OCI-LY7 (cell line): ENCODE data around the gene PPP1R14C. TPM values are rescaled to one million over a fixed set of nuclear protein-coding genes. Genes with fewer than 3 reads are reported as not detected.

Experiments used
- BruUV-seq: library from RNA; stranded (reverse); fragments of 400-500 nt; replicated peaks from 2 replicates; lab custom pipeline; 2021; lab: Mats Ljungman, UMichigan
- CTCF ChIA-PET: fragments of 300-600 bp; sonication (Branson Sonifier 250); formaldehyde crosslinking; loops from one replicate; lab custom pipeline; 2022; ENCODE audit warnings: antibody characterized with exemption; ENCODE audit not compliant: unreplicated experiment; lab: Charles Lee
- POLR2A ChIA-PET: fragments of 300-600 bp; sonication (Branson Sonifier 250); formaldehyde crosslinking; loops from one replicate; lab custom pipeline; 2022; ENCODE audit warnings: antibody characterized with exemption; lab: Charles Lee
- DNase-seq: peaks from one replicate; pipeline ENCODE4 v3.0.0-alpha.2; 2015; ENCODE audit warnings: low spot score
- H2AFZ ChIP-seq: fragments of 200-600 bp; sonication (generic), shearing (Covaris generic); 2 replicates; pipeline ENCODE4 v1.6.1; 2014; ENCODE audit warnings: mild to moderate bottlenecking, antibody characterized with exemption, low read length, moderate library complexity
- H3K27ac ChIP-seq: fragments of 200-600 bp; sonication (generic); 2 replicates; pipeline ENCODE4 v1.5.1; 2014; ENCODE audit warnings: mixed run types, low read depth, mild to moderate bottlenecking, moderate library complexity, low read length, inconsistent platforms; ENCODE audit not compliant: poor library complexity, severe bottlenecking
- H3K36me3 ChIP-seq: fragments of 200-600 bp; sonication (generic); 2 replicates; pipeline ENCODE4 v1.6.1; 2014; ENCODE audit warnings: mild to moderate bottlenecking, antibody characterized with exemption, low read length, moderate library complexity, mixed read lengths; ENCODE audit not compliant: insufficient read depth
- H3K4me1 ChIP-seq: fragments of 200-600 bp; sonication (generic); 2 replicates; pipeline ENCODE4 v1.5.1; 2014; ENCODE audit warnings: mild to moderate bottlenecking, low read length; ENCODE audit not compliant: insufficient read depth, poor library complexity, severe bottlenecking
- H3K4me2 ChIP-seq: fragments of 200-600 bp; sonication (generic); 2 replicates; pipeline ENCODE4 v1.6.1; 2014; ENCODE audit warnings: mild to moderate bottlenecking, low read length
- H3K4me3 ChIP-seq: fragments of 200-600 bp; sonication (generic); 2 replicates; pipeline ENCODE4 v1.5.1; 2014; ENCODE audit warnings: mild to moderate bottlenecking, low read depth, low read length; ENCODE audit not compliant: poor library complexity, severe bottlenecking
- H3K79me2 ChIP-seq: fragments of 200-600 bp; sonication (generic); 2 replicates; pipeline ENCODE4 v1.6.1; 2016; ENCODE audit warnings: low read depth, mild to moderate bottlenecking, low read length, moderate library complexity, mixed read lengths; ENCODE audit not compliant: insufficient read depth
- H3K9me2 ChIP-seq: fragments of 200-600 bp; sonication (generic); 2 replicates; pipeline ENCODE4 v1.6.1; 2016; ENCODE audit warnings: mild to moderate bottlenecking, low read length, mixed read lengths; ENCODE audit not compliant: insufficient read depth
- H3K9me3 ChIP-seq: fragments of 200-600 bp; sonication (generic); 2 replicates; pipeline ENCODE4 v1.6.1; 2014; ENCODE audit warnings: mild to moderate bottlenecking, mixed run types, low read length, mixed read lengths
- H4K20me1 ChIP-seq: fragments of 200-600 bp; sonication (generic); 2 replicates; pipeline ENCODE4 v1.6.1; 2014; ENCODE audit warnings: mild to moderate bottlenecking, antibody characterized with exemption, low read length, moderate library complexity, mixed read lengths; ENCODE audit not compliant: insufficient read depth
- EZH2phosphoT487 ChIP-seq: fragments of 200-600 bp; sonication (generic); IDR thresholded peaks from 2 replicates; pipeline ENCODE4 v1.6.1; 2018; ENCODE audit warnings: low read depth, borderline replicate concordance, mild to moderate bottlenecking, mixed run types, antibody characterized with exemption, low read length, moderate library complexity, mixed read lengths
- intact Hi-C: fragments of 100-400 bp; cut with micrococcal nuclease; formaldehyde crosslinking; loops from one replicate; pipeline ENCODE4 v1.10.0; 2022; ENCODE audit not compliant: unreplicated experiment
- total RNA-seq, 2 experiments: library from RNA; depleted of rRNA in 1 of 2; stranded (reverse); fragments of >200 nt in 1 of 2; shearing (Covaris generic) in 1 of 2; gene quantifications; 2 replicates each; pipeline ENCODE4 v1.2.3, GENCODE V29; 2014 to 2022
- TF ChIP-seq, protein P1 (sequence below): fragments of 200-600 bp; sonication (generic); conservative IDR thresholded peaks from 2 replicates; pipeline ENCODE4 v1.5.1; 2014; ENCODE audit warnings: mild to moderate bottlenecking, antibody characterized with exemption, low read length, moderate library complexity, mixed read lengths

Gene PPP1R14C
- total RNA-seq, 2 experiments from 2014 or later, result 1.8 TPM; not detected in 1

DNA sequence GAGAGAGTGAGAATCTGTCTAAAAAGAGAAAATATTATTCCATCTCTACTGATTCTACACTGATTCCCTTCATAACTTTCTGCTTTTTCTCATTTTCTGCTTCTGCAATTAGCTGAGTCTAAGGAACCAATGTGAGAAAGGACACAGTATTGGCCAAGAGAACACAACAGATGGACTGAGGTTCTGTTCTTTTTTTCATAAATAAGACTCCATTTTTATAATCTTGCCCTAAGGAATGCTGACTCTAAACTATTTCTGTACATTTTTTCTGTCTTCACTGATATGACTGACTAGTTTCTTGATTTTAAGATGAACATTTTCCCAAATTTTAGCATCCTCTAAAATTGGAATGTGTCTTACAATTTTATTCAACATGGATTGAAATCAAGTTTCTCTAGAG is 138.9 kb downstream of the PPP1R14C start:
- H3K9me2 ChIP-seq, result no peaks in the 10 kb centered on the region
- no peak overlapping the region for H3K4me3 ChIP-seq
- no peaks in the 10 kb centered on the region for H3K9me3 ChIP-seq
- TF ChIP-seq EZH2phosphoT487, result no peak
- TF ChIP-seq, protein P1, sequence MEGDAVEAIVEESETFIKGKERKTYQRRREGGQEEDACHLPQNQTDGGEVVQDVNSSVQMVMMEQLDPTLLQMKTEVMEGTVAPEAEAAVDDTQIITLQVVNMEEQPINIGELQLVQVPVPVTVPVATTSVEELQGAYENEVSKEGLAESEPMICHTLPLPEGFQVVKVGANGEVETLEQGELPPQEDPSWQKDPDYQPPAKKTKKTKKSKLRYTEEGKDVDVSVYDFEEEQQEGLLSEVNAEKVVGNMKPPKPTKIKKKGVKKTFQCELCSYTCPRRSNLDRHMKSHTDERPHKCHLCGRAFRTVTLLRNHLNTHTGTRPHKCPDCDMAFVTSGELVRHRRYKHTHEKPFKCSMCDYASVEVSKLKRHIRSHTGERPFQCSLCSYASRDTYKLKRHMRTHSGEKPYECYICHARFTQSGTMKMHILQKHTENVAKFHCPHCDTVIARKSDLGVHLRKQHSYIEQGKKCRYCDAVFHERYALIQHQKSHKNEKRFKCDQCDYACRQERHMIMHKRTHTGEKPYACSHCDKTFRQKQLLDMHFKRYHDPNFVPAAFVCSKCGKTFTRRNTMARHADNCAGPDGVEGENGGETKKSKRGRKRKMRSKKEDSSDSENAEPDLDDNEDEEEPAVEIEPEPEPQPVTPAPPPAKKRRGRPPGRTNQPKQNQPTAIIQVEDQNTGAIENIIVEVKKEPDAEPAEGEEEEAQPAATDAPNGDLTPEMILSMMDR, result no peak
- no peaks in the 10 kb centered on the region for H4K20me1 ChIP-seq
- H3K4me2 ChIP-seq, result no peak overlapping the region
- ChIA-PET CTCF (interaction anchor here (0.6 kb wide), 1 partner anchor 8 kb away, joined by 3 read pairs; no protein-coding TSS in a partner anchor), POLR2A (interaction anchor here (0.6 to 1.4 kb wide), 3 partner anchors 10 to 229 kb away, joined by 3 to 5 read pairs (median 3); no protein-coding TSS in a partner anchor)
- no peak overlapping the region for H2AFZ ChIP-seq
- peaks cover 28% of the 10 kb centered on the region for H3K4me1 ChIP-seq
- DNase-seq, result no peak
- no peaks in the 10 kb centered on the region for H3K36me3 ChIP-seq
- no TSS peak for BruUV-seq
- intact Hi-C loops, result no loop called here
- H3K79me2 ChIP-seq, result no peaks in the 10 kb centered on the region
- no peak overlapping the region for H3K27ac ChIP-seq

DNA sequence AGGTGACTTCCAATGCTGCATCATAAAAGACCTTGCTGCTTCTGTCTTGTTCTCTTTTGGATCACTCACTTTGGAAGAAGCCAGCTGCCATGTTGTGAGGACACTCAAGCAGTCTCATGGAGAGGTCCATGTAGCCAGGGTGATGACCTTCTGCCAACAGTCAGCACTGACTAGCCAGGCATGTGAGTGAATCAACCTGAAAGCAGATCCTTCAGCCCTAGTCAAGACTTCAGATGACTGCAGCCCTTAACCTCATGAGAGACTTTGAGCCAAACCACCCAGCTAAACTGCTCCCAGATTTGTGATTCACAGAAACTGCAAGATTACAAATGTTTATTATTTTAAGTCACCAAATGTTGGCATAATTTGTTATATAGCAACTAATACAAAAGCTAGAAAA is 140.0 kb downstream of the PPP1R14C start:
- POLR2A ChIA-PET, result interaction anchor here (1.0 kb wide), 1 partner anchor 113 kb away, joined by 3 read pairs; no protein-coding TSS in a partner anchor
- Histone ChIP-seq H3K9me3 (no peaks in the 10 kb centered on the region), H3K4me1 (peaks cover 27% of the 10 kb centered on the region), H2AFZ (no peak overlapping the region), H4K20me1 (no peaks in the 10 kb centered on the region), H3K27ac (no peak overlapping the region), H3K36me3 (no peaks in the 10 kb centered on the region), H3K4me2 (no peak overlapping the region), H3K9me2 (no peaks in the 10 kb centered on the region), H3K4me3 (no peak overlapping the region), H3K79me2 (no peaks in the 10 kb centered on the region)
- TF ChIP-seq, protein P1, result no peak
- no peak for TF ChIP-seq EZH2phosphoT487
- CTCF ChIA-PET, result no interaction called here
- no TSS peak for BruUV-seq
- intact Hi-C loops, result no loop called here
- DNase-seq, result no peak

GRCh38 chr6:150286460-150286859 is 143.6 kb downstream of the PPP1R14C start:
- BruUV-seq, result no TSS peak
- Histone ChIP-seq H3K4me2 (no peak overlapping the region), H3K4me3 (no peak overlapping the region), H3K27ac (no peak overlapping the region), H3K9me2 (no peaks in the 10 kb centered on the region), H3K79me2 (no peaks in the 10 kb centered on the region), H3K36me3 (no peaks in the 10 kb centered on the region), H4K20me1 (no peaks in the 10 kb centered on the region), H3K4me1 (no peaks in the 10 kb centered on the region), H3K9me3 (no peaks in the 10 kb centered on the region), H2AFZ (no peak overlapping the region)
- ChIA-PET CTCF (no interaction called here), POLR2A (no interaction called here)
- DNase-seq, result no peak
- no peak for TF ChIP-seq EZH2phosphoT487
- TF ChIP-seq, protein P1, result no peak
- intact Hi-C loops, result no loop called here
